ENCODE data around the gene OMP.
"Not testable (repeated sequence)": the region's sequence is repeated elsewhere in the genome, so short reads cannot be mapped to it uniquely, and the experiment has no call there.

OMP gene

GRCh38 chr11:77059806-77060205 is 42.8 kb upstream of the OMP start:
- no peak for DNase-seq (ENCODE audit: insufficient read length, low spot score)
- TF ChIP-seq POLR2AphosphoS5 (IDR thresholded peaks at IDR 0.05; ENCODE audit: low read depth, low read length) (no peak), POU2F2 (IDR thresholded peaks at IDR 0.05; ENCODE audit: low read depth, low read length) (no peak), PAX5 (IDR thresholded peaks at IDR 0.05; ENCODE audit: insufficient read depth, low read length, severe bottlenecking) (no peak), POLR2A (IDR thresholded peaks at IDR 0.05; ENCODE audit: low read depth, low read length) (no peak), TAF1 (IDR thresholded peaks at IDR 0.05; ENCODE audit: low read depth, low read length) (no peak), SPI1 (IDR thresholded peaks at IDR 0.05; ENCODE audit: low read depth, low read length) (no peak)
- FAIRE-seq = no peak

DNA sequence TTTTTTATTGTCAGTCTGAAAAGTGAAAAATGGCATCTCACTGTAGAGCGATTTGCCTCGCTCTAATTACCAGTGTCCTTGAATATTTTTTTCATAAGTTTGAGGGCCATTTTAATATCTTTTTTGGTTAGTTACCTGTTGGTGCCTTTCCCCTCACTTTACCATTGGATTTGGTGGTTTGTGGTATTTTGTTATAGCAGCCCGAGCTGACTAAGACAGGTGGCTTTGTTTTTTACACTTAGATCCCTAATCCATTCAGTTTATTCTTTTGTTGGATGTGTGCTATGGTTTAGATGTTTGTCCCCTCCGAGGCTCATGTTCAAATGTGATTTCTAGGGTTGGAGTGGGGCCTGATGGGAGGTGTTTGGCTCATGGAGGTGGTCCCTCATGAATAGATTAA is 42.4 kb upstream of the OMP start:
- no peak for FAIRE-seq
- no peak for TF ChIP-seq PAX5 (IDR thresholded peaks at IDR 0.05; ENCODE audit: insufficient read depth, low read length, severe bottlenecking)
- no peak for TF ChIP-seq POU2F2 (IDR thresholded peaks at IDR 0.05; ENCODE audit: low read depth, low read length)
- TF ChIP-seq POLR2AphosphoS5 (IDR thresholded peaks at IDR 0.05; ENCODE audit: low read depth, low read length) = no peak
- TF ChIP-seq TAF1 (IDR thresholded peaks at IDR 0.05; ENCODE audit: low read depth, low read length) = no peak
- no peak for TF ChIP-seq POLR2A (IDR thresholded peaks at IDR 0.05; ENCODE audit: low read depth, low read length)
- no peak for TF ChIP-seq SPI1 (IDR thresholded peaks at IDR 0.05; ENCODE audit: low read depth, low read length)
- DNase-seq (ENCODE audit: insufficient read length, low spot score) = no peak

- FAIRE-seq; DNase-seq (ENCODE audit: insufficient read length, low spot score): not testable (repeated sequence)
Measured at GRCh38 chr11:77061258-77061657, 41.4 kb upstream of the OMP start.

GRCh38 chr11:77062924-77063323 is 39.7 kb upstream of the OMP start:
- no peak for DNase-seq (ENCODE audit: insufficient read length, low spot score)

GRCh38 chr11:77063407-77063806 is 39.2 kb upstream of the OMP start:
- DNase-seq (ENCODE audit: insufficient read length, low spot score) (no peak), FAIRE-seq (no peak)
- TF ChIP-seq POU2F2 (IDR thresholded peaks at IDR 0.05; ENCODE audit: low read depth, low read length) (no peak), PAX5 (IDR thresholded peaks at IDR 0.05; ENCODE audit: insufficient read depth, low read length, severe bottlenecking) (no peak), TAF1 (IDR thresholded peaks at IDR 0.05; ENCODE audit: low read depth, low read length) (no peak)

More at GRCh38 chr11:77062924-77063323, 39.7 kb upstream of the OMP start:
- no peak for FAIRE-seq
- TF ChIP-seq TAF1 (IDR thresholded peaks at IDR 0.05; ENCODE audit: low read depth, low read length) (no peak), PAX5 (IDR thresholded peaks at IDR 0.05; ENCODE audit: insufficient read depth, low read length, severe bottlenecking) (no peak), POLR2A (IDR thresholded peaks at IDR 0.05; ENCODE audit: low read depth, low read length) (no peak), POU2F2 (IDR thresholded peaks at IDR 0.05; ENCODE audit: low read depth, low read length) (no peak), POLR2AphosphoS5 (IDR thresholded peaks at IDR 0.05; ENCODE audit: low read depth, low read length) (no peak), SPI1 (IDR thresholded peaks at IDR 0.05; ENCODE audit: low read depth, low read length) (no peak)

- no peak for TF ChIP-seq SPI1 (IDR thresholded peaks at IDR 0.05; ENCODE audit: low read depth, low read length)
- TF ChIP-seq PAX5 (IDR thresholded peaks at IDR 0.05; ENCODE audit: insufficient read depth, low read length, severe bottlenecking) = no peak
- no peak for TF ChIP-seq TAF1 (IDR thresholded peaks at IDR 0.05; ENCODE audit: low read depth, low read length)
- TF ChIP-seq POLR2A (IDR thresholded peaks at IDR 0.05; ENCODE audit: low read depth, low read length) = no peak
- TF ChIP-seq POU2F2 (IDR thresholded peaks at IDR 0.05; ENCODE audit: low read depth, low read length) = no peak
- no peak for TF ChIP-seq POLR2AphosphoS5 (IDR thresholded peaks at IDR 0.05; ENCODE audit: low read depth, low read length)
- FAIRE-seq = no peak
- no peak for DNase-seq (ENCODE audit: insufficient read length, low spot score)
Measured at GRCh38 chr11:77063861-77064260, 38.8 kb upstream of the OMP start.

DNA sequence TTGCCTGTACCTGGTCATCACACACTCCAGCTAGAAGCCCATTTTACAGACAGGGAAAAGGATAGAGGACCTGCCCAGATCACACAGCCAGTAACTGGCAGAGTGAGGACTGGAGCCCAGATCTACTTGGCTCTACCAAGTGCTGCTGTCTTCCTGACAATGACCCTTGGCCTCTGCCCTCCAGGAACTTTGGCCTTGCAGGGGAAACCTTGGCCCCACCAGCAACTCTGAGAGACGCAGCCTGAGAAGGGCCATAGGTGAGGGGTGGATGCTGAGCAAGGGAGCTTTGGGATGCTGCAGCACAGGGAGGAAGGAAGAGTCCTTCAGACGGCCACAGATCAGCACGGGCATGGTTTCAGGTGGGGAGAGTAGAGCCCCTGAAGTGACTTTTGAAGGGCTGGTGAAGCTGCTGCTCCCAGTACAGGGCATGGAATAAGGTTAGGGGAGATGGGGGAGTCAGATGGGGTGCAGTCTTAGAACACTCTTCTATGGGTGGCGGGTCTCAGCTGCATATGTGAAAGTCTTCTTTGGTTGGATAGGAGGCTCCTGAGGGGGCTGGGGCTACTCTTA is 37.9 kb upstream of the OMP start:
- no peak for TF ChIP-seq POLR2AphosphoS5 (IDR thresholded peaks at IDR 0.05; ENCODE audit: low read depth, low read length)
- TF ChIP-seq POLR2A (IDR thresholded peaks at IDR 0.05; ENCODE audit: low read depth, low read length) = no peak
- no peak for TF ChIP-seq TAF1 (IDR thresholded peaks at IDR 0.05; ENCODE audit: low read depth, low read length)
- FAIRE-seq (no peak), DNase-seq (ENCODE audit: insufficient read length, low spot score) (no peak)

- FAIRE-seq (peak; percentile 66), DNase-seq (ENCODE audit: insufficient read length, low spot score) (no peak)
- TF ChIP-seq SPI1 (IDR thresholded peaks at IDR 0.05; ENCODE audit: low read depth, low read length) (no peak), PAX5 (IDR thresholded peaks at IDR 0.05; ENCODE audit: insufficient read depth, low read length, severe bottlenecking) (no peak), POU2F2 (IDR thresholded peaks at IDR 0.05; ENCODE audit: low read depth, low read length) (no peak), POLR2AphosphoS5 (IDR thresholded peaks at IDR 0.05; ENCODE audit: low read depth, low read length) (no peak), POLR2A (IDR thresholded peaks at IDR 0.05; ENCODE audit: low read depth, low read length) (no peak), TAF1 (IDR thresholded peaks at IDR 0.05; ENCODE audit: low read depth, low read length) (no peak)
Measured at GRCh38 chr11:77065878-77066228, 36.8 kb upstream of the OMP start.

GRCh38 chr11:77066229-77067042 is 36.2 kb upstream of the OMP start, which contains the start of gene CAPN5:
CAPN5 (plus strand) TSS chr11:77066971; CDS start chr11:77084887, 17,916 bp downstream.
- FAIRE-seq (peak; percentile 98), DNase-seq (ENCODE audit: insufficient read length, low spot score) (peak; percentile 98)
- TF ChIP-seq POLR2A (IDR thresholded peaks at IDR 0.05; ENCODE audit: low read depth, low read length) (no peak), PAX5 (IDR thresholded peaks at IDR 0.05; ENCODE audit: insufficient read depth, low read length, severe bottlenecking) (no peak), POU2F2 (IDR thresholded peaks at IDR 0.05; ENCODE audit: low read depth, low read length) (no peak), POLR2AphosphoS5 (IDR thresholded peaks at IDR 0.05; ENCODE audit: low read depth, low read length) (no peak), TAF1 (IDR thresholded peaks at IDR 0.05; ENCODE audit: low read depth, low read length) (no peak), SPI1 (IDR thresholded peaks at IDR 0.05; ENCODE audit: low read depth, low read length) (no peak)

DNA sequence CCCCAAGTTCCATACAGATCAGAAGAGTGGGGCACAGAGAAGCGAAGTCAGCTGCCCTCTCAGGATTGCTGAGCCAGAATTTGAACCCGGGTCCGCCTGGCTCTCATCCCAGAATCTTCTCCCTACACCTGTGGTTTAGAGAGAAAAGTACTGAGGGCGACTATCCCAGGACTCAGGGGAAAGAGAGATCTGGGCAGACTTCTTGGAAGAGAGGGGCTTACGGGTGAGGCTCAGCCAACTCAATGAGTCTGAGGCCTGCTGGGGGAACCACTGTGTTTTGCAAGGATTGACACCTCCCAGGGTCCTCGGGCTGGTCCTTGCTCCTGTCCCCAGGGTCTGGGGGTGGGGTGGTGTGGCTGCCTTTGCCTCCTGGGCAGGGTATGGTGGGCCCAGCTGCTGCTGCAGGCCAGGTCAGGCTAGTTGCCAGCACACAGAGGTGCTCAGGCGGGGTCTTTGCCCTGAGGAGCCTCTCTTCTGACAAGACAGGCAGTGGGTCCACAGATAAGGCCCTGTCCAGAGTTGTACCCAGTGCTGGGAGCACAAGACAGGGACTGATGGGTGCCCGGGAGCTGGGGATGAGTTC is 34.7 kb upstream of the OMP start:
- no peak for TF ChIP-seq POLR2AphosphoS5 (IDR thresholded peaks at IDR 0.05; ENCODE audit: low read depth, low read length)
- no peak for TF ChIP-seq PAX5 (IDR thresholded peaks at IDR 0.05; ENCODE audit: insufficient read depth, low read length, severe bottlenecking)
- TF ChIP-seq SPI1 (IDR thresholded peaks at IDR 0.05; ENCODE audit: low read depth, low read length) = no peak
- TF ChIP-seq POU2F2 (IDR thresholded peaks at IDR 0.05; ENCODE audit: low read depth, low read length) = no peak
- FAIRE-seq = no peak
- no peak for DNase-seq (ENCODE audit: insufficient read length, low spot score)

All from GM12891 (cell line).